ENCODE results near the gene AOAH. TPM values are rescaled to one million over a fixed set of nuclear protein-coding genes. Genes with fewer than 3 reads are reported as not detected.

AOAH gene
- total and polyA plus RNA-seq, 9 of the 15 experiments (the other 6 are each of a cell fraction or from before 2014, with no cell fraction given) = not detected

GRCh38 chr7:36591636-36592035 is 132.7 kb downstream of the AOAH start (continued):
- no peak for TF ChIP-seq TEAD4 (IDR thresholded peaks at IDR 0.05; ENCODE audit: low read length)
- TF ChIP-seq TEAD4 (CRISPR knock-in tag; IDR thresholded peaks at IDR 0.05; ENCODE audit: borderline replicate concordance) = no peak
- no peak for TF ChIP-seq SRSF1 (IDR thresholded peaks at IDR 0.05; ENCODE audit: low read depth, low read length)
- TF ChIP-seq, protein P1, sequence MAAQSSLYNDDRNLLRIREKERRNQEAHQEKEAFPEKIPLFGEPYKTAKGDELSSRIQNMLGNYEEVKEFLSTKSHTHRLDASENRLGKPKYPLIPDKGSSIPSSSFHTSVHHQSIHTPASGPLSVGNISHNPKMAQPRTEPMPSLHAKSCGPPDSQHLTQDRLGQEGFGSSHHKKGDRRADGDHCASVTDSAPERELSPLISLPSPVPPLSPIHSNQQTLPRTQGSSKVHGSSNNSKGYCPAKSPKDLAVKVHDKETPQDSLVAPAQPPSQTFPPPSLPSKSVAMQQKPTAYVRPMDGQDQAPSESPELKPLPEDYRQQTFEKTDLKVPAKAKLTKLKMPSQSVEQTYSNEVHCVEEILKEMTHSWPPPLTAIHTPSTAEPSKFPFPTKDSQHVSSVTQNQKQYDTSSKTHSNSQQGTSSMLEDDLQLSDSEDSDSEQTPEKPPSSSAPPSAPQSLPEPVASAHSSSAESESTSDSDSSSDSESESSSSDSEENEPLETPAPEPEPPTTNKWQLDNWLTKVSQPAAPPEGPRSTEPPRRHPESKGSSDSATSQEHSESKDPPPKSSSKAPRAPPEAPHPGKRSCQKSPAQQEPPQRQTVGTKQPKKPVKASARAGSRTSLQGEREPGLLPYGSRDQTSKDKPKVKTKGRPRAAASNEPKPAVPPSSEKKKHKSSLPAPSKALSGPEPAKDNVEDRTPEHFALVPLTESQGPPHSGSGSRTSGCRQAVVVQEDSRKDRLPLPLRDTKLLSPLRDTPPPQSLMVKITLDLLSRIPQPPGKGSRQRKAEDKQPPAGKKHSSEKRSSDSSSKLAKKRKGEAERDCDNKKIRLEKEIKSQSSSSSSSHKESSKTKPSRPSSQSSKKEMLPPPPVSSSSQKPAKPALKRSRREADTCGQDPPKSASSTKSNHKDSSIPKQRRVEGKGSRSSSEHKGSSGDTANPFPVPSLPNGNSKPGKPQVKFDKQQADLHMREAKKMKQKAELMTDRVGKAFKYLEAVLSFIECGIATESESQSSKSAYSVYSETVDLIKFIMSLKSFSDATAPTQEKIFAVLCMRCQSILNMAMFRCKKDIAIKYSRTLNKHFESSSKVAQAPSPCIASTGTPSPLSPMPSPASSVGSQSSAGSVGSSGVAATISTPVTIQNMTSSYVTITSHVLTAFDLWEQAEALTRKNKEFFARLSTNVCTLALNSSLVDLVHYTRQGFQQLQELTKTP (IDR thresholded peaks at IDR 0.05; ENCODE audit: low read depth in 1 of 2, partially characterized antibody in 2 of 2) = no peak
- TF ChIP-seq NFXL1 (CRISPR knock-in tag; IDR thresholded peaks at IDR 0.05) = no peak

DNA sequence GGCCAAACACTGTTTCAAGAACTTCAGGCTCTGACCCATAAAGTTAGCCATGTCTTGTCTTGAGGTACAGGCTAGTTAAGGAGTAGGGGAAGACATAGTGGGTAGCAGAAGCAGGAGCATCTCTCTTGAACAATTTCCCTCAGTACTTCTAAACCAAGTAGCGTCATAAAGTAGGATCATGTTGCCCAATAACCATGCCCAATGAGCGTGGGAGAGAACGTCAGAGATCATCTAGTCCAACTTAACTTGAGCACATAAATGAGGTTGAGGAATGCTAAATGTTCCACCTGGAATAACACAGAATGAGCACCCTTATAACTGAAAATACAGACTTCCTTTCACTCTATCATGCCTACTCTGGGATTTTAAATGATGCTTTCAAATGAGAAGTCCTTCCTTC is 134.9 kb downstream of the AOAH start:
- in situ Hi-C loops (cut with MboI) = no loop called here
- H3K9me3 ChIP-seq (replicated peaks; ENCODE audit: control insufficient read depth, insufficient read depth, low read depth, low read length) = no peaks in the 10 kb centered on the region
- 0% methylated on average over 3 of the region's 3 CpGs for WGBS (ENCODE audit: insufficient coverage, low coverage, missing lambda C conversion rate)
- 0 out of 2 replicates have a peak, but pooled peaks cover 3% of the 10 kb centered on the region for H4K20me1 ChIP-seq (replicated peaks; ENCODE audit: control insufficient read depth, insufficient read depth, low read length)
- ATAC-seq (no peak), FAIRE-seq (no peak), DNase-seq (ENCODE audit: extremely low read depth in 1 of 4, low spot score in 3 of 4) (no peak)
- no peaks in the 10 kb centered on the region for H3K36me3 ChIP-seq (ENCODE audit: control insufficient read depth, insufficient read depth, low read length)
- no peak overlapping the region for H3K9ac ChIP-seq (ENCODE audit: insufficient read depth in 1 of 2, low read depth in 2 of 2, low read length in 2 of 2)
- no peaks in the 10 kb centered on the region for H3K79me2 ChIP-seq (ENCODE audit: control insufficient read depth, insufficient read depth, low read length)
- H3K4me1 ChIP-seq (replicated peaks in 1 of 2; ENCODE audit: control insufficient read depth in 2 of 2, insufficient read depth in 2 of 2, low read length in 2 of 2) = no peaks in the 10 kb centered on the region
- ChIA-PET CTCF (ENCODE audit: low intra/inter-chr PET ratio) (no interaction called here), POLR2A (interaction anchor here (1.0 kb wide), 1 partner anchor 9 kb away, joined by 4 read pairs; no protein-coding TSS in a partner anchor)
- H3K4me2 ChIP-seq (ENCODE audit: insufficient read depth, low read length) = no peak overlapping the region
- no peak overlapping the region for H2AFZ ChIP-seq (ENCODE audit: low read depth, low read length)
- H3K27me3 ChIP-seq (ENCODE audit: control insufficient read depth in 2 of 2, insufficient read depth in 2 of 2, low read length in 2 of 2) = no peaks in the 10 kb centered on the region
- H3K27ac ChIP-seq (ENCODE audit: extremely low read depth, low read depth, low read length) = no peak overlapping the region
- no TSS peak for BruUV-seq (replicated peaks)
- no peak overlapping the region for H3K4me3 ChIP-seq
- H3K9me1 ChIP-seq (ENCODE audit: control insufficient read depth, insufficient read depth, low read length) = no peaks in the 10 kb centered on the region
- intact Hi-C loops (cut with micrococcal nuclease) = no loop called here
- TF ChIP-seq THAP7 (CRISPR knock-in tag; IDR thresholded peaks at IDR 0.05) (no peak), KDM2B (CRISPR knock-in tag; IDR thresholded peaks at IDR 0.05) (no peak), HES1 (IDR thresholded peaks at IDR 0.05; ENCODE audit: low read depth) (no peak), MTA3 (IDR thresholded peaks at IDR 0.05; ENCODE audit: borderline replicate concordance) (no peak), ZKSCAN8 (CRISPR knock-in tag; IDR thresholded peaks at IDR 0.05) (no peak), ZNF518B (CRISPR knock-in tag; IDR thresholded peaks at IDR 0.05) (no peak), TBL1XR1 (IDR thresholded peaks at IDR 0.05; ENCODE audit: low read length in 2 of 2) (no peak), LEF1 (IDR thresholded peaks at IDR 0.05) (no peak), ZNF384 (IDR thresholded peaks at IDR 0.05; ENCODE audit: low read depth, low read length) (no peak)
